ENCODE data around the gene TIMM44.

DNA sequence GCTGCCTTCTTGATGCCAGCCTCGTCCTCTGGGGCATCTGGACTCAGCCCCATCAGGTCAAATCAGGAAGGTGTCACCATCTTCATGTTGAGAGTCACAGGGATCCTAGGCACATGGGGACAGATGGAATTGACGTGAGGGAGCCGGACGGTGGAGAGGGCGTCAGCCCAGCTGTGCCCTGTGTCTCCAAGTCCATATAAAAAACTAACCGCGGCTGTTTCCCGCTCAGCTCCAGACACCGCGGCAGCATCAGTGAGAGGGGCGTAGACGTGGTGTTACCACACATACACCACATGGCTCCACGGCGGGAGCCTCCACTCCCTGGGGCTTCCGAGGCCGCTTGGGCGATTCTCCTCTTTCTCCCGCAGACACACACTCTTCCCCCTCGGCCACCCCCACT lies 63.6 kb downstream of the TIMM44 start:
- TF ChIP-seq, protein P1, sequence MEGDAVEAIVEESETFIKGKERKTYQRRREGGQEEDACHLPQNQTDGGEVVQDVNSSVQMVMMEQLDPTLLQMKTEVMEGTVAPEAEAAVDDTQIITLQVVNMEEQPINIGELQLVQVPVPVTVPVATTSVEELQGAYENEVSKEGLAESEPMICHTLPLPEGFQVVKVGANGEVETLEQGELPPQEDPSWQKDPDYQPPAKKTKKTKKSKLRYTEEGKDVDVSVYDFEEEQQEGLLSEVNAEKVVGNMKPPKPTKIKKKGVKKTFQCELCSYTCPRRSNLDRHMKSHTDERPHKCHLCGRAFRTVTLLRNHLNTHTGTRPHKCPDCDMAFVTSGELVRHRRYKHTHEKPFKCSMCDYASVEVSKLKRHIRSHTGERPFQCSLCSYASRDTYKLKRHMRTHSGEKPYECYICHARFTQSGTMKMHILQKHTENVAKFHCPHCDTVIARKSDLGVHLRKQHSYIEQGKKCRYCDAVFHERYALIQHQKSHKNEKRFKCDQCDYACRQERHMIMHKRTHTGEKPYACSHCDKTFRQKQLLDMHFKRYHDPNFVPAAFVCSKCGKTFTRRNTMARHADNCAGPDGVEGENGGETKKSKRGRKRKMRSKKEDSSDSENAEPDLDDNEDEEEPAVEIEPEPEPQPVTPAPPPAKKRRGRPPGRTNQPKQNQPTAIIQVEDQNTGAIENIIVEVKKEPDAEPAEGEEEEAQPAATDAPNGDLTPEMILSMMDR (IDR thresholded peaks at IDR 0.05): no peak
- no peak for TF ChIP-seq POLR2A (IDR thresholded peaks at IDR 0.05)
